ENCODE results near the gene PTPN9. TPM values are rescaled to one million over a fixed set of nuclear protein-coding genes. Genes with fewer than 3 reads are reported as not detected.
A peak's percentile ranks its signal among the peaks of the same experiment; 100 is the strongest.
"Not testable (repeated sequence)": the region's sequence is repeated elsewhere in the genome, so short reads cannot be mapped to it uniquely, and the experiment has no call there.

PTPN9 gene
- total RNA-seq, 5 donors from 2014 or later (not counting 1 experiment from before 2014, with no cell fraction given) = 12.7 to 19.6 (median 16.3) TPM

- Histone ChIP-seq H3K27me3 (replicated peaks in 1 of 2; ENCODE audit: control insufficient read depth in 2 of 2, extremely low read depth in 1 of 2, insufficient read depth in 2 of 2, low read length in 1 of 2) (no peaks in the 10 kb centered on the region), H3K4me3 (ENCODE audit: control insufficient read depth in 1 of 2, extremely low read depth in 1 of 2, low read length in 1 of 2) (no peak overlapping the region), H3K36me3 (ENCODE audit: control insufficient read depth in 2 of 2, extremely low read depth in 1 of 2, insufficient read depth in 1 of 2, low read length in 1 of 2) (peaks cover 0 to 21% of the 10 kb centered on the region in 2 donors), H3K4me1 (ENCODE audit: control insufficient read depth in 1 of 2, extremely low read depth in 1 of 2, insufficient read depth in 2 of 2, low read length in 2 of 2) (no peaks in the 10 kb centered on the region), H3K27ac (ENCODE audit: low read length) (no peak overlapping the region), H3K9me3 (no peaks in the 10 kb centered on the region)
- no peak overlapping the region for H3K27ac Mint-ChIP-seq
- no peaks in the 10 kb centered on the region for H3K27me3 Mint-ChIP-seq
- ChIA-PET POLR2A (no interaction called here), CTCF (no interaction called here)
- H3K4me3 Mint-ChIP-seq = no peak overlapping the region
- no peaks in the 10 kb centered on the region for H3K9me3 Mint-ChIP-seq
- no peak for ATAC-seq (replicated peaks in 1 of 4)
- peaks cover 0 to 2% (median 0%) of the 10 kb centered on the region in 3 donors for H3K4me1 Mint-ChIP-seq
- peaks cover 34% of the 10 kb centered on the region for H3K36me3 Mint-ChIP-seq
- no CpG with 5 or more reads among the region's 2 CpGs for WGBS (ENCODE audit: insufficient coverage)
- DNase-seq = no peak
These were observed 99.4 kb downstream of the PTPN9 start for GRCh38 chr15:75479670-75480069.

GRCh38 chr15:75477094-75477493 is 102.0 kb downstream of the PTPN9 start:
- ATAC-seq (replicated peaks in 1 of 4); H3K4me1 ChIP-seq (ENCODE audit: control insufficient read depth in 1 of 2, extremely low read depth in 1 of 2, insufficient read depth in 2 of 2, low read length in 2 of 2); H3K4me3 ChIP-seq (ENCODE audit: control insufficient read depth in 1 of 2, extremely low read depth in 1 of 2, low read length in 1 of 2); H3K27me3 Mint-ChIP-seq; H3K9me3 ChIP-seq; POLR2A ChIA-PET; H3K27ac Mint-ChIP-seq; DNase-seq; H3K9me3 Mint-ChIP-seq; H3K27me3 ChIP-seq (replicated peaks in 1 of 2; ENCODE audit: control insufficient read depth in 2 of 2, extremely low read depth in 1 of 2, insufficient read depth in 2 of 2, low read length in 1 of 2); CTCF ChIA-PET; H3K4me3 Mint-ChIP-seq; H3K27ac ChIP-seq (ENCODE audit: low read length); H3K4me1 Mint-ChIP-seq: not testable (repeated sequence)
- peaks cover 29% of the 10 kb centered on the region for H3K36me3 Mint-ChIP-seq
- peaks cover 0 to 37% of the 10 kb centered on the region in 2 donors for H3K36me3 ChIP-seq (ENCODE audit: control insufficient read depth in 2 of 2, extremely low read depth in 1 of 2, insufficient read depth in 1 of 2, low read length in 1 of 2)
- WGBS (ENCODE audit: insufficient coverage) = no CpG with 5 or more reads among the region's 5 CpGs

- ChIA-PET CTCF (no interaction called here), POLR2A (interaction anchor here in 1 of 2 donors (0.5 kb wide), 1 partner anchor 658 kb away, joined by 7 read pairs; no protein-coding TSS in a partner anchor)
- Histone ChIP-seq H3K4me3 (ENCODE audit: control insufficient read depth in 1 of 2, extremely low read depth in 1 of 2, low read length in 1 of 2) (no peak overlapping the region), H3K9me3 (no peaks in the 10 kb centered on the region), H3K27me3 (replicated peaks in 1 of 2; ENCODE audit: control insufficient read depth in 2 of 2, extremely low read depth in 1 of 2, insufficient read depth in 2 of 2, low read length in 1 of 2) (no peaks in the 10 kb centered on the region), H3K4me1 (ENCODE audit: control insufficient read depth in 1 of 2, extremely low read depth in 1 of 2, insufficient read depth in 2 of 2, low read length in 2 of 2) (no peaks in the 10 kb centered on the region), H3K27ac (ENCODE audit: low read length) (no peak overlapping the region), H3K36me3 (ENCODE audit: control insufficient read depth in 2 of 2, extremely low read depth in 1 of 2, insufficient read depth in 1 of 2, low read length in 1 of 2) (peaks cover 0 to 69% of the 10 kb centered on the region in 2 donors)
- no peak overlapping the region for H3K27ac Mint-ChIP-seq
- H3K4me3 Mint-ChIP-seq = no peak overlapping the region
- H3K36me3 Mint-ChIP-seq = peaks cover 37% of the 10 kb centered on the region
- ATAC-seq (replicated peaks in 1 of 4) = no peak
- no peak for DNase-seq
- H3K4me1 Mint-ChIP-seq = no peaks in the 10 kb centered on the region
- no peaks in the 10 kb centered on the region for H3K27me3 Mint-ChIP-seq
- WGBS (ENCODE audit: insufficient coverage) = 100% methylated on average over 1 of the region's 2 CpGs
- H3K9me3 Mint-ChIP-seq = no peaks in the 10 kb centered on the region
These were observed 110.1 kb downstream of the PTPN9 start for GRCh38 chr15:75468913-75469598.

- Histone ChIP-seq H3K4me3 (ENCODE audit: control insufficient read depth in 1 of 2, extremely low read depth in 1 of 2, low read length in 1 of 2) (no peak overlapping the region), H3K36me3 (ENCODE audit: control insufficient read depth in 2 of 2, extremely low read depth in 1 of 2, insufficient read depth in 1 of 2, low read length in 1 of 2) (no peaks in the 10 kb centered on the region), H3K4me1 (ENCODE audit: control insufficient read depth in 1 of 2, extremely low read depth in 1 of 2, insufficient read depth in 2 of 2, low read length in 2 of 2) (peaks cover 0 to 8% of the 10 kb centered on the region in 2 experiments), H3K27me3 (replicated peaks in 1 of 2; ENCODE audit: control insufficient read depth in 2 of 2, extremely low read depth in 1 of 2, insufficient read depth in 2 of 2, low read length in 1 of 2) (no peaks in the 10 kb centered on the region), H3K9me3 (no peaks in the 10 kb centered on the region), H3K27ac (ENCODE audit: low read length) (no peak overlapping the region)
- 96% methylated on average over 3 of the region's 4 CpGs for WGBS (ENCODE audit: insufficient coverage)
- H3K27ac Mint-ChIP-seq = no peak overlapping the region
- ChIA-PET POLR2A (no interaction called here), CTCF (no interaction called here)
- DNase-seq = no peak
- H3K36me3 Mint-ChIP-seq = no peaks in the 10 kb centered on the region
- no peak for ATAC-seq (replicated peaks in 1 of 4)
- H3K4me3 Mint-ChIP-seq = no peak overlapping the region
- peaks cover 7% of the 10 kb centered on the region in 3 donors for H3K4me1 Mint-ChIP-seq
- H3K9me3 Mint-ChIP-seq = no peaks in the 10 kb centered on the region
- H3K27me3 Mint-ChIP-seq = no peaks in the 10 kb centered on the region
These were observed 118.5 kb downstream of the PTPN9 start for GRCh38 chr15:75460646-75461045.

GRCh38 chr15:75459581-75459980 is 119.5 kb downstream of the PTPN9 start:
- Mint-ChIP-seq H3K36me3 (no peaks in the 10 kb centered on the region), H3K4me1 (peaks cover 7% of the 10 kb centered on the region in 3 donors), H3K27me3 (no peaks in the 10 kb centered on the region), H3K27ac (no peak overlapping the region), H3K4me3 (no peak overlapping the region), H3K9me3 (no peaks in the 10 kb centered on the region)
- no peaks in the 10 kb centered on the region for H3K36me3 ChIP-seq (ENCODE audit: control insufficient read depth in 2 of 2, extremely low read depth in 1 of 2, insufficient read depth in 1 of 2, low read length in 1 of 2)
- H3K9me3 ChIP-seq = no peaks in the 10 kb centered on the region
- ChIA-PET POLR2A (interaction anchor here (0.6 kb wide), 2 partner anchors 54 to 745 kb away, joined by 3 to 5 read pairs; no protein-coding TSS in a partner anchor), CTCF (interaction anchor here (0.6 to 0.7 kb wide), 3 partner anchors 8 to 173 kb away, joined by 3 to 4 read pairs (median 3); no protein-coding TSS in a partner anchor)
- no peak overlapping the region for H3K4me3 ChIP-seq (ENCODE audit: control insufficient read depth in 1 of 2, extremely low read depth in 1 of 2, low read length in 1 of 2)
- peaks cover 0 to 8% of the 10 kb centered on the region in 2 experiments for H3K4me1 ChIP-seq (ENCODE audit: control insufficient read depth in 1 of 2, extremely low read depth in 1 of 2, insufficient read depth in 2 of 2, low read length in 2 of 2)
- DNase-seq = no peak
- no peak overlapping the region for H3K27ac ChIP-seq (ENCODE audit: low read length)
- no peak for ATAC-seq (replicated peaks in 1 of 4)
- 89% methylated on average over 1 of the region's 1 CpG for WGBS (ENCODE audit: insufficient coverage)
- H3K27me3 ChIP-seq (replicated peaks in 1 of 2; ENCODE audit: control insufficient read depth in 2 of 2, extremely low read depth in 1 of 2, insufficient read depth in 2 of 2, low read length in 1 of 2) = no peaks in the 10 kb centered on the region

GRCh38 chr15:75456710-75457109 is 122.4 kb downstream of the PTPN9 start:
- Mint-ChIP-seq H3K36me3 (no peaks in the 10 kb centered on the region), H3K4me1 (peaks cover 22 to 28% (median 22%) of the 10 kb centered on the region in 3 donors), H3K27me3 (no peaks in the 10 kb centered on the region), H3K4me3 (peak overlapping the region; percentile 91 to 100 (median 92)), H3K9me3 (no peaks in the 10 kb centered on the region), H3K27ac (peak overlapping the region; percentile 87 to 91)
- DNase-seq (no peak), ATAC-seq (replicated peaks in 1 of 4) (no peak)
- 84% methylated on average over 3 of the region's 6 CpGs for WGBS (ENCODE audit: insufficient coverage)
- peak overlapping the region; percentile 77 for H3K27ac ChIP-seq (ENCODE audit: low read length)
- CTCF ChIA-PET = interaction anchor here (0.6 to 2.0 kb wide), 3 partner anchors 10 to 169 kb away, joined by 3 to 4 read pairs (median 3); partner anchors contain the start of gene SNUPN (in 1 of the 2)
- H3K4me1 ChIP-seq (ENCODE audit: control insufficient read depth in 1 of 2, extremely low read depth in 1 of 2, insufficient read depth in 2 of 2, low read length in 2 of 2) = peaks cover 9 to 28% of the 10 kb centered on the region in 2 experiments
- H3K4me3 ChIP-seq (ENCODE audit: control insufficient read depth in 1 of 2, extremely low read depth in 1 of 2, low read length in 1 of 2) = no peak overlapping the region
- POLR2A ChIA-PET = interaction anchor here in 1 of 2 donors (1.1 kb wide), 1 partner anchor 11 kb away, joined by 3 read pairs; no protein-coding TSS in a partner anchor
- H3K9me3 ChIP-seq = no peaks in the 10 kb centered on the region
- H3K27me3 ChIP-seq (replicated peaks in 1 of 2; ENCODE audit: control insufficient read depth in 2 of 2, extremely low read depth in 1 of 2, insufficient read depth in 2 of 2, low read length in 1 of 2) = no peaks in the 10 kb centered on the region
- H3K36me3 ChIP-seq (ENCODE audit: control insufficient read depth in 2 of 2, extremely low read depth in 1 of 2, insufficient read depth in 1 of 2, low read length in 1 of 2) = no peaks in the 10 kb centered on the region
